Epithelial cell of proximal tubule (primary cell): ENCODE data around the gene CLIP2. TPM values are rescaled to one million over a fixed set of nuclear protein-coding genes. Genes with fewer than 3 reads are reported as not detected.
A peak's percentile ranks its signal among the peaks of the same experiment; 100 is the strongest.

ENCODE experiments used
- DNase-seq: peaks from one replicate; pipeline ENCODE4 v3.0.0-alpha.2; 2011; ENCODE audit warnings: low read depth
- H3K4me3 ChIP-seq: 2 replicates; pipeline ENCODE4 v1.5.1; 2011; ENCODE audit warnings: low read depth, mild to moderate bottlenecking, low read length
- CTCF ChIP-seq: conservative IDR thresholded peaks from 2 replicates; pipeline ENCODE4 v1.5.1; 2012; ENCODE audit warnings: low read depth, mild to moderate bottlenecking, low read length
- total RNA-seq: library from RNA; depleted of rRNA; stranded (reverse); fragments of >200 nt; gene quantifications from 2 replicates; pipeline ENCODE4 v1.2.3, GENCODE V29; 2015

CLIP2 gene
- total RNA-seq, 1 donor from 2014 or later = 34.3 TPM

- peak; percentile 87 for TF ChIP-seq CTCF
- no peak overlapping the region for H3K4me3 ChIP-seq
- no peak for DNase-seq
Measured at GRCh38 chr7:74449809-74450397, 160.7 kb downstream of the CLIP2 start.

GRCh38 chr7:74452748-74453321 is 163.6 kb downstream of the CLIP2 start:
- H3K4me3 ChIP-seq = peak overlapping the region; percentile 87
- no peak for TF ChIP-seq CTCF
- no peak for DNase-seq

DNA sequence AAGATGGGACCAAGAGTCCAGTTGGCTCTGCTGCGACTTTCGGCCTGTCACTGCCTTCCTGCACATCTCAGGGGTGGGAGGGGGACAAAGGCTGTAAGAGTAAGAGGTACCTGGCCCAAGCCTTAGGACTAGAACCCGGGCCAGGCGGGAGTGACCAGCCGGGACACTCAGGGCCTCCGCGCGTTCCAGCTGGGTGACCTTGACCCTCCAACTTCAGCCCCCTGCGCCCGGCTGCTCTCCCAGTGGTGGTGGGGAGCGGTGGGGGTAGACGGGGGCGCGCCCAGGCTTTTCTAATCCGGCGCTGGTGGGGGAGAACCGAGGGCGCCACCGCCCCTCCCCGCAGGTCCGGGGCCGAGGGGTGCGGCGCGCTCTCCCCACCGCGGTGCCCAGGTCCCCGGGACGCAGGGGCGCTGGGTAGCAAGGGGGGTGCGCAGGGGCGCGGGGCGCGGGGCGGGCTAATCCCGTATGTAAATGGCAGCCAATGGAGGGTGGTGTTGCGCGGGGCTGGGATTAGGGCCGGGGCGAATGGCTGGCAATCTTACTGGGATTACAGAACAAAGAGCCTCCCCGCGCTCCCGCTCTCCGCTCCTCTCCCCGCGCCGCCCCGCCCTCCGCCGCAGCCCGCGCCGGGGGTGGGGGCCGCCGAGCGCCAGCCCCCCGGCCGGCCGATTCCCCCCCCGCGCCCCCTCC is 164.3 kb downstream of the CLIP2 start, which contains the start of gene GTF2IRD1:
Gene GTF2IRD1, plus strand, starts transcription at position 585 of the 690 bp plus-strand sequence. CDS start 54,175 bp downstream, outside the sequence.
- TF ChIP-seq CTCF = no peak
- peak within 1 kb of the TSS; percentile 87 for H3K4me3 ChIP-seq
- no peak for DNase-seq

DNA sequence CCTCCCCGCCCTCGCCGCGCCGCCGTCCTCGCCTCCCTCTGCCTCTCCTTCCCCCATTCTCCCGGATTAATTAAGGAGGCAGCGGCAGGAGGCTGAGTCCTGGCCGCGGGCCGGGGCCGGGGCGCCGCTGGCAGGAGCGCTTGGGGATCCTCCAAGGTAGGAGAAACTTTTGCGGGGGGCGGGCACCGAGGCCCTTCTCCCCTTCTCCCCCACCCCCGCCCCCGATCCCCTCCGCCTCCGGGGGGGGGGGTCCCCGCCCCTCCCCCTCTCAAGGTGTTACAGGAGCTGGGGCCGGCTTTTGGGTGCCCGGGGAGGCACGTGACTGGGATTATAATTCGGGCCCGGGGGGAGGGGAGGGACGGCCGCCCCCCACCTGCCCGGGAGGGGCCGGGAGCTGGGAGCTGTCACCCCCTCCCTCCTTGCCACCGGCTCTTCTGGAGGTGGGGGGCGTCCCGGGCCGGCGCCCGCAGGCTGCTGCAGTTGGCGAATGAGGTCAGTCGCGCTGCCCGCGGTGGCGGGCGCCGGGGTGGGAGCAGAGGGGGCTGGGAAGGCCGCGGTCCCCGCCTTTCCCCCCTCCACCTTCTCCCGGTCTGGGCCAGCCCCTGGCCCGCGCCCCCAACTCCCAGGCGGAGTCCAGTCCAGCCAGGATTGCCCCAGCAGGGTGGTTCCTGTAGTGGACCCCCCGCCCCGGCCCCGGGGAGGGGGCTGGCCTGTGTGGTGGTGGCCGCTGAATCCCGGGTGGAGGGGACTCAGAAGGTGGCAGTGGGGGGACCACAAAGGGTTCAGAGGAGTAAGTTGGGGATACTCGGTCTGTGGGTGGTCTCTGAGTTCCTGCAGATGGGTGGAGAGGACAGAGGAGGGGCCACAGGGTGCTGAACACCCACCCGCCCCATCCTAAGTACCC is 165.1 kb downstream of the CLIP2 start:
- TF ChIP-seq CTCF = no peak
- no peak for DNase-seq
- H3K4me3 ChIP-seq = peak overlapping the region; percentile 87

DNA sequence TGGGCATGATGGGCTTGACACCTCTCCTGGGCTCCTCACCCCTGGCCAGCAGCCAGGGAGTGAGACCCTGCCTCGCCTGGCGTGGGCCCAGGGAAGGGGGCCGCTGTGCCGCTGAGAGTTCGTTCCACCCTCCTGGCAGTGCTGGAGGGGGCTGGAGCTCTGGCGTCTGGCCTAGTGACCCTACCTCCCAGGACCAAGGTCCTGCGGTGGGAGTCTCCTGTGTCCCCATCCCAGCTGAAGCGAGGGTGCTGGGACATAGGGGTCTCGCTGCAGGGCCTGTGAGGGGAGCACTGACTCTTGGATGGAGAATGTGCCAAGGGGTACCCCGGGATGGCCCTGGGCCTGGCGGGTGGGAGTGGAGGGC is 165.7 kb downstream of the CLIP2 start:
- no peak for TF ChIP-seq CTCF
- no peak for DNase-seq

GRCh38 chr7:74455291-74455804 is 166.1 kb downstream of the CLIP2 start:
- peak overlapping the region; percentile 87 for H3K4me3 ChIP-seq
- no peak for DNase-seq
- TF ChIP-seq CTCF = no peak

More for the DNA sequence above, 165.7 kb downstream of the CLIP2 start:
- H3K4me3 ChIP-seq = peak overlapping the region; percentile 87
